Activated B cell treated with CpG ODN at 0.5 μM for 24 hours (primary cell): ENCODE results near the gene GSPT1. TPM values are rescaled to one million over a fixed set of nuclear protein-coding genes. Genes with fewer than 3 reads are reported as not detected.

Source experiments
- ATAC-seq: fragments of 200-7000 bp; cut with Tn5 transposase; one replicate; pipeline ENCODE4 v1.10.0; 2021; ENCODE audit warnings: low read depth, mild to moderate bottlenecking, moderate library complexity
- CTCF ChIA-PET: fragments of 350-600 bp; sonication (Branson Sonifier 250); formaldehyde crosslinking; loops from one replicate; lab custom pipeline; 2021; ENCODE audit warnings: antibody characterized with exemption; lab: Charles Lee
- POLR2A ChIA-PET: fragments of 350-600 bp; sonication (Branson Sonifier 250); formaldehyde crosslinking; loops from one replicate; lab custom pipeline; 2021; ENCODE audit warnings: antibody characterized with exemption; lab: Charles Lee
- DNase-seq: peaks from one replicate; pipeline ENCODE4 v3.0.0; 2022
- H3K27ac Mint-ChIP-seq: one replicate; pipeline ENCODE4 v1.8.0; 2020; ENCODE audit warnings: mixed read lengths
- H3K27me3 Mint-ChIP-seq: one replicate; pipeline ENCODE4 v1.8.0; 2021; ENCODE audit warnings: mixed read lengths
- H3K36me3 Mint-ChIP-seq: one replicate; pipeline ENCODE4 v1.8.0; 2021; ENCODE audit warnings: low read depth, mixed read lengths
- H3K4me1 Mint-ChIP-seq: one replicate; pipeline ENCODE4 v1.8.0; 2021; ENCODE audit warnings: mixed read lengths
- H3K4me3 Mint-ChIP-seq: one replicate; pipeline ENCODE4 v1.8.0; 2020; ENCODE audit warnings: mild to moderate bottlenecking, mixed read lengths
- H3K9me3 Mint-ChIP-seq: one replicate; pipeline ENCODE4 v1.8.0; 2020; ENCODE audit warnings: mixed read lengths
- intact Hi-C: fragments of 100-400 bp; cut with micrococcal nuclease; formaldehyde crosslinking; loops from one replicate; pipeline ENCODE4 v1.15.1; 2024
- total RNA-seq: library from RNA; stranded (reverse); gene quantifications from 2 replicates; pipeline ENCODE4 v1.2.3, GENCODE V29; 2022
- TF ChIP-seq, protein P1 (sequence below): fragments of 200-600 bp; IDR thresholded peaks from one replicate; pipeline ENCODE4 v1.8.0; 2022; ENCODE audit warnings: antibody characterized with exemption, mild to moderate bottlenecking

GSPT1 gene
- total RNA-seq, 1 donor from 2014 or later = 101 TPM

DNA sequence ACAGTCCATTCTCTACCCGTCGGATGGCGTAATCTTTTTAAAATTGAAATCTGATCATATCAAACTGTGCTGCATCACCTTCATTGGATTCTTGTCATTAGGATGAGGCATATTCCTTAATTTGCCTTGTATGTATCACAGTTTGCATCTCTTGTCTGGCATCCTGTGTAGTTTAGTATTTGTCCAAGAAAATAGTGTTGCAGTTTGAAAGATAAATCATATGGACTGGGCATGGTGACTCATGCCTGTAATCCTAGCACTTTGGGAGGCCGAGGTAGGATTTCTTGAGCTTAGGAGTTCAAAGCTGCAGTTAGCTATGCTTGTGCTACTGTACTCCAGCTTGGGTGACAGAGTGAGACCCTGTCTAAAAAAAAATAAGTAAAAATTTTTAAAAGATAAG, 58.6 kb downstream of the GSPT1 start:
- no peak overlapping the region for H3K27ac Mint-ChIP-seq
- no peak for DNase-seq
- TF ChIP-seq, protein P1, sequence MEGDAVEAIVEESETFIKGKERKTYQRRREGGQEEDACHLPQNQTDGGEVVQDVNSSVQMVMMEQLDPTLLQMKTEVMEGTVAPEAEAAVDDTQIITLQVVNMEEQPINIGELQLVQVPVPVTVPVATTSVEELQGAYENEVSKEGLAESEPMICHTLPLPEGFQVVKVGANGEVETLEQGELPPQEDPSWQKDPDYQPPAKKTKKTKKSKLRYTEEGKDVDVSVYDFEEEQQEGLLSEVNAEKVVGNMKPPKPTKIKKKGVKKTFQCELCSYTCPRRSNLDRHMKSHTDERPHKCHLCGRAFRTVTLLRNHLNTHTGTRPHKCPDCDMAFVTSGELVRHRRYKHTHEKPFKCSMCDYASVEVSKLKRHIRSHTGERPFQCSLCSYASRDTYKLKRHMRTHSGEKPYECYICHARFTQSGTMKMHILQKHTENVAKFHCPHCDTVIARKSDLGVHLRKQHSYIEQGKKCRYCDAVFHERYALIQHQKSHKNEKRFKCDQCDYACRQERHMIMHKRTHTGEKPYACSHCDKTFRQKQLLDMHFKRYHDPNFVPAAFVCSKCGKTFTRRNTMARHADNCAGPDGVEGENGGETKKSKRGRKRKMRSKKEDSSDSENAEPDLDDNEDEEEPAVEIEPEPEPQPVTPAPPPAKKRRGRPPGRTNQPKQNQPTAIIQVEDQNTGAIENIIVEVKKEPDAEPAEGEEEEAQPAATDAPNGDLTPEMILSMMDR = no peak
- ChIA-PET CTCF (no interaction called here), POLR2A (no interaction called here)
- no peak for ATAC-seq
- H3K27me3 Mint-ChIP-seq = no peaks in the 10 kb centered on the region
- peaks cover 9% of the 10 kb centered on the region for H3K36me3 Mint-ChIP-seq
- intact Hi-C loops = loop anchor here (10.0 kb wide), 1 partner anchor 208 kb away; no protein-coding TSS in a partner anchor
- H3K4me3 Mint-ChIP-seq = no peak overlapping the region
- peaks cover 14% of the 10 kb centered on the region for H3K4me1 Mint-ChIP-seq
- no peaks in the 10 kb centered on the region for H3K9me3 Mint-ChIP-seq

DNA sequence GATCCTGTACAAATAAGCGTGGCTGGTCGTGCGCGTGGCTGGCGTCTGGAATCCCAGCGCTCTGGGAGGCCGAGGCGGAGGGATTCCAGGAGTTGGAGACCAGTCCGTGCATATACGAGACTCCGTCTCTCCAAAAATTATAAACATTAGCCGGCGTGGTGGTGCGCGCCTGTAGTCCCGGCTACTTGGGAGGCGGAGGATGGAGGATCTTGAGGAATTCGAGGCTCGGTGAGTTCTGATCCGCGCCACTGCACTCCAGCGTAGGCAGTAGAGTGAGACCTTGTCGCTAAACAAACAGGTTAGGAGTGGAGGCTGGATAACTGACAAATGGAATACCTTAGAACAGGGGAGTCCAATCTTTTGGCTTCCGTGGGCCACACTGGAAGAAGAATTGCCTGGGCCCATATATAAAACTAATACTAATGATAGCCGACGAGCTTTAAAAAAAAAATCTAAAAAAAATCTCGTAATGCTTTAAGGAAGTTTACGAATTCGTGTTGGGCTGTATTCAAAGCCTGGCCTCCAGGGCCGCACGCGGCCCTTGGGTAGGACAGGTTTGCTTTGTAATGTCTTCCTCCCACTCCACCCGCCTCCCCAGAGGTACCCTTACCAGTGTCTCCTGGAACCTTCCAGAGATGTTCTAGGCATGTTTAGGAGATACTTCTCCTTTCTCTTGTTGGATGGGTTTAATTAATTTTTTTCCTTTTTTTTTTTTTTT, 63.5 kb downstream of the GSPT1 start:
- POLR2A ChIA-PET = interaction anchor here (0.7 to 2.0 kb wide), 6 partner anchors 55 to 412 kb away, joined by 3 to 10 read pairs (median 4); partner anchors contain the start of genes GSPT1, LITAF and ZC3H7A
- H3K4me1 Mint-ChIP-seq = peaks cover 51% of the 10 kb centered on the region

DNA sequence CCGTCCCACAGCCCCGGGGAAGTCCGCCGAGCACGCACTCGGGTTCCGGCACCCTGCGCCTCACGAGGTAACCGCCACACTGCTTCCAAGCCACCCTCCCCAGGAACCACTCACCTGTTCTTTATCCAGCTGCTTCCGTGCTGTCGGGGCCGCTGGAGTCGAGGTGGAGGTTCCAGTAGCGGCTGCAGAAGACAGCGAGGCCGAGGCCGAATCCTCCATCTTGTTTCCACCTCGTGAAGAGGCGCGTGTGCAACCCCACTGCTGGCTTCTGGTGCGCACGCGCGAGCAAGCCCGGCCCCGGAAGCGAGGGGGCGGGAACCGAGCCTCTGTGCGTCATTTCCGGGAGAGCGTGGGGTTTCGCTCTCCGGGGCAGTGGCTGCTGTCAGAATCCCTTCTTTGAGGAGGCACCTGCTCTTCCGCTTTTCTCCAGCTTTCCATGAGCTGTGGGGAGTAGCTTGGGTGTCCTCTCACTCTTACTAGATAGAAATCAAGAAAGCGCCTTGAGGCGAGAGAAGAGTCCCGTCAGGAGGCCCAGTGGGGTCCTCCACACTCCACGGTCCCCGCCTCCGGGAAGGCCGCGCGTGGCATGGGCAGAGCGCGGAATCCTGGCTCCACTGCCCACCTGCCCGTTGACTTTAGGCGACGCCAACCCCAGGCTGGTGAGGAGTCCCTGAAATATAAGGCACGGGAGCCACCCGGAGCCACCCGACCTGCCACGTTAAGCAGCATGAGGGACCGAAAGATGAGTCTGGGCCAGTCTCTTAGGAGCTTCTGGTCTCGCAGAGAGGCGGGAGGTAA, 64.3 kb downstream of the GSPT1 start, which contains the start of gene RSL1D1:
RSL1D1 (minus strand) TSS at position 249 of the 798 bp plus-strand sequence; CDS start at position 219, 30 bp downstream.
- Mint-ChIP-seq H3K36me3 (peaks cover 51% of the 10 kb centered on the region), H3K27ac (peak within 1 kb of the TSS; percentile 91), H3K9me3 (no peaks in the 10 kb centered on the region), H3K27me3 (no peaks in the 10 kb centered on the region), H3K4me1 (peaks cover 51% of the 10 kb centered on the region), H3K4me3 (peak within 1 kb of the TSS; percentile 98)
- POLR2A ChIA-PET = interaction anchor here (0.5 to 2.0 kb wide), 14 partner anchors 9 to 933 kb away, joined by 3 to 17 read pairs (median 5); partner anchors contain the start of genes CLEC16A, GSPT1, LITAF and TXNDC11
- ATAC-seq = peak; percentile 78
- DNase-seq = peak; percentile 98
- TF ChIP-seq, protein P1 = no peak
- intact Hi-C loops = loop anchor here (1.0 to 10.0 kb wide), 8 partner anchors 54 to 951 kb away; partner anchors contain the start of genes CPPED1, SNN, SNX29 and TXNDC11
- CTCF ChIA-PET = no interaction called here

More for the DNA sequence above, 63.5 kb downstream of the GSPT1 start:
- no peaks in the 10 kb centered on the region for H3K27me3 Mint-ChIP-seq
- CTCF ChIA-PET = no interaction called here
- H3K9me3 Mint-ChIP-seq = no peaks in the 10 kb centered on the region
- H3K4me3 Mint-ChIP-seq = peak overlapping the region; percentile 98
- DNase-seq (no peak), ATAC-seq (no peak)
- intact Hi-C loops = loop anchor here (5.0 to 10.0 kb wide), 3 partner anchors 185 to 950 kb away; partner anchors contain the start of genes CPPED1 and SNN
- peaks cover 45% of the 10 kb centered on the region for H3K36me3 Mint-ChIP-seq
- TF ChIP-seq, protein P1 = no peak
- peak overlapping the region; percentile 91 for H3K27ac Mint-ChIP-seq

DNA sequence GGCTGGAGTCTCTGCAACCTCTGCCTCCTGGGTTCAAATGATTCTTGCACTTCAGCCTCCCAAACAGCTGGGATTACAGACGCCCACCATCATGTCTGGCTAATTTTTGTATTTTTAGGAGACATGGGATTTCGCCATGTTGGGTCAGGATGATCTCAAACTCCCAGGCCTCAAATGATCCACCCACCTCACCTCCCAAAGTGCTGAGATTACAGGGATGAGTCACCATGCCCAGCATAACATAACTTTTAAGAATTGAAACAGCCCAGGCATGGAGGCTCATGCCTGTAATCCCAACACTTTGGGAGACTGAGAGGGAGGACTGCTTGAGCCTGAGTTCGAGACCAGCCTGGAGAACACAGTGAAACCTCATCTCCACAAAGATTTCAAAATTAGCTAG, 66.9 kb downstream of the GSPT1 start:
- H3K36me3 Mint-ChIP-seq = peaks cover 64% of the 10 kb centered on the region
- H3K4me1 Mint-ChIP-seq = peaks cover 39% of the 10 kb centered on the region
- H3K27ac Mint-ChIP-seq = peak overlapping the region; percentile 61
- no peaks in the 10 kb centered on the region for H3K9me3 Mint-ChIP-seq
- ChIA-PET CTCF (no interaction called here), POLR2A (interaction anchor here (0.6 kb wide), 1 partner anchor 484 kb away, joined by 6 read pairs; no protein-coding TSS in a partner anchor)
- DNase-seq (no peak), ATAC-seq (no peak)
- H3K27me3 Mint-ChIP-seq = no peaks in the 10 kb centered on the region
- no peak overlapping the region for H3K4me3 Mint-ChIP-seq
- TF ChIP-seq, protein P1 = no peak
- intact Hi-C loops = no loop called here
